ENCODE data around the gene ANKRD33B. TPM values are rescaled to one million over a fixed set of nuclear protein-coding genes. Genes with fewer than 3 reads are reported as not detected.

The ANKRD33B gene
- total and polyA plus RNA-seq, 2 of the 8 experiments (the other 6 are each of a cell fraction or from before 2014, with no cell fraction given): 6.9 to 20.6 TPM

GRCh38 chr5:10689391-10690081, 125.7 kb downstream of the ANKRD33B start:
- Histone ChIP-seq H3K27me3 (replicated peaks in 1 of 4; ENCODE audit: control insufficient read depth in 3 of 4, extremely low read depth in 1 of 4, insufficient read depth in 3 of 4, low read length in 3 of 4) (no peaks in the 10 kb centered on the region), H2BK20ac (ENCODE audit: low read length) (peak overlapping the region; percentile 40; the same call in 1 of the 2 replicates), H2BK5ac (ENCODE audit: low read depth, low read length) (peak overlapping the region; percentile 63), H4K5ac (ENCODE audit: insufficient read length, low read depth, low read length) (no peak overlapping the region), H3K23me2 (ENCODE audit: low read depth, low read length) (no peaks in the 10 kb centered on the region), H3K4ac (replicated peaks; ENCODE audit: insufficient read length, low read depth, low read length) (peak overlapping the region; percentile 19), H2BK12ac (ENCODE audit: low read depth, low read length) (peak overlapping the region; percentile 41; the same call in 1 of the 2 replicates), H3K79me2 (ENCODE audit: control insufficient read depth in 1 of 2, insufficient read depth in 2 of 2, low read length in 2 of 2) (no peaks in the 10 kb centered on the region), H3K4me2 (ENCODE audit: insufficient read depth in 1 of 2, low read depth in 2 of 2, low read length in 2 of 2) (no peak overlapping the region), H4K8ac (ENCODE audit: extremely low read depth, insufficient read depth, low read length) (no peak overlapping the region), H3K27ac (ENCODE audit: low read depth, low read length) (peak overlapping the region; percentile 32; the same call in 1 of the 2 replicates), H3K4me1 (replicated peaks in 1 of 4; ENCODE audit: control insufficient read depth in 3 of 4, insufficient read depth in 4 of 4, low read length in 3 of 4) (peaks cover 0 to 14% (median 5%) of the 10 kb centered on the region in 4 experiments; a peak in 6 of 7 replicates), H4K91ac (replicated peaks; ENCODE audit: insufficient read length, low read length) (peak overlapping the region; percentile 52), H3K18ac (ENCODE audit: extremely low read depth, low read length) (peak overlapping the region; percentile 60), H2BK120ac (replicated peaks; ENCODE audit: low read depth, low read length) (no peak overlapping the region), H3K9ac (replicated peaks in 1 of 4; ENCODE audit: extremely low read depth in 1 of 4, low read depth in 3 of 4, low read length in 3 of 4) (no peak overlapping the region), H3K56ac (replicated peaks; ENCODE audit: insufficient read length, low read depth, low read length) (no peak overlapping the region), H3K4me3 (ENCODE audit: extremely low read depth in 1 of 4, insufficient read depth in 2 of 4, low read depth in 3 of 4, low read length in 4 of 4) (no peak overlapping the region), H4K20me1 (replicated peaks in 1 of 2; ENCODE audit: control insufficient read depth in 1 of 2, insufficient read depth in 2 of 2, low read length in 2 of 2) (no peaks in the 10 kb centered on the region), H3K9me3 (ENCODE audit: insufficient read depth in 2 of 2, low read depth in 1 of 2, low read length in 1 of 2) (no peaks in the 10 kb centered on the region), H2AFZ (ENCODE audit: low read length) (no peak overlapping the region), H3K14ac (ENCODE audit: insufficient read length) (no peak overlapping the region), H3K79me1 (ENCODE audit: low read depth, low read length) (no peaks in the 10 kb centered on the region; the same call in 1 of the 2 replicates), H3K36me3 (ENCODE audit: control insufficient read depth in 2 of 4, insufficient read depth in 4 of 4, low read length in 3 of 4) (no peaks in the 10 kb centered on the region), H2BK15ac (ENCODE audit: low read length) (no peak overlapping the region), H2AK5ac (ENCODE audit: low read depth, low read length) (0 out of 2 replicates have a peak overlapping the region, but pooled peaks have one; percentile 43), H3K23ac (ENCODE audit: insufficient read length) (no peak overlapping the region)
- WGBS, 2 experiments (ENCODE audit: extremely low coverage in 1 of 2, insufficient coverage in 1 of 2, insufficient read length in 1 of 2, insufficient replicate concordance in 2 of 2, low coverage in 1 of 2, low lambda C conversion rate in 2 of 2, missing lambda C conversion rate in 1 of 2): 75% methylated on average over 11 of the region's 11 CpGs; no CpG with 5 or more reads in 1 of the 2 experiments
- ChIA-PET POLR2A (ENCODE audit: partially characterized antibody) (interaction anchor here (0.9 to 1.8 kb wide), 3 partner anchors 10 to 237 kb away, joined by 3 to 6 read pairs (median 3); no protein-coding TSS in a partner anchor), CTCF (ENCODE audit: partially characterized antibody) (interaction anchor here (0.6 to 9.6 kb wide), 54 partner anchors 9 to 958 kb away, joined by 3 to 132 read pairs (median 4); partner anchors contain the start of gene ROPN1L)
- peak in 1 of 2 experiments; percentile 87 for DNase-seq (ENCODE audit: low read depth in 1 of 2, low spot score in 2 of 2)
- no peak for FAIRE-seq
- no peak for TF ChIP-seq HDAC6 (IDR thresholded peaks at IDR 0.05; ENCODE audit: low read depth, low read length)
